Upper lobe of right lung (tissue), 1 donor: ENCODE results near the gene RASSF5. TPM values are rescaled to one million over a fixed set of nuclear protein-coding genes. Genes with fewer than 3 reads are reported as not detected.

Experiments
- ATAC-seq: fragments of 200-7000 bp; cut with Tn5 transposase; one replicate; pipeline ENCODE4 v1.9.1; 2020; ENCODE audit warnings: mild to moderate bottlenecking, moderate library complexity
- DNase-seq: peaks from one replicate; pipeline ENCODE4 v3.0.0-alpha.2; 2020
- H3K27ac ChIP-seq: fragments of 200-600 bp; one replicate; pipeline ENCODE4 v1.8.0; 2022
- H3K27me3 ChIP-seq: fragments of 200-600 bp; one replicate; pipeline ENCODE4 v1.8.0; 2022; ENCODE audit warnings: mild to moderate bottlenecking
- H3K36me3 ChIP-seq: fragments of 200-600 bp; one replicate; pipeline ENCODE4 v1.8.0; 2022
- H3K4me1 ChIP-seq: fragments of 200-600 bp; one replicate; pipeline ENCODE4 v1.8.0; 2022
- H3K4me3 ChIP-seq: fragments of 200-600 bp; one replicate; pipeline ENCODE4 v1.8.0; 2022; ENCODE audit warnings: mild to moderate bottlenecking
- H3K9me3 ChIP-seq: fragments of 200-600 bp; one replicate; pipeline ENCODE4 v1.8.0; 2022
- CTCF ChIP-seq: fragments of 200-600 bp; IDR thresholded peaks from one replicate; pipeline ENCODE4 v1.8.0; 2022; ENCODE audit warnings: antibody characterized with exemption
- intact Hi-C: fragments of 100-400 bp; cut with DNase I; formaldehyde crosslinking; loops from one replicate; pipeline ENCODE4 v1.11.0; 2022
- total RNA-seq: library from RNA; stranded (reverse); fragmentation: NEBNext Ultra II Directional; extraction: Animal tissue kit (Norgen Biotek cat#: 25700); gene quantifications from one replicate; pipeline ENCODE4 v1.2.1, GENCODE V29; 2021
- donor health status: DM: no; HTN: yes; CAD: no; lungs with severe emphysema.

The RASSF5 gene
- total RNA-seq, 1 donor from 2014 or later, result 37.6 TPM

GRCh38 chr1:206568779-206569352 is 61.5 kb downstream of the RASSF5 start:
- H3K27me3 ChIP-seq, result no peaks in the 10 kb centered on the region
- no peak for TF ChIP-seq CTCF
- ATAC-seq (no peak), DNase-seq (no peak)
- intact Hi-C loops, result no loop called here
- no peak overlapping the region for H3K27ac ChIP-seq
- H3K4me3 ChIP-seq, result no peak overlapping the region
- peaks cover 5% of the 10 kb centered on the region for H3K36me3 ChIP-seq
- peaks cover 20% of the 10 kb centered on the region for H3K4me1 ChIP-seq
- H3K9me3 ChIP-seq, result no peaks in the 10 kb centered on the region

- H3K36me3 ChIP-seq, result peaks cover 5% of the 10 kb centered on the region
- peaks cover 24% of the 10 kb centered on the region for H3K4me1 ChIP-seq
- intact Hi-C loops, result no loop called here
- no peaks in the 10 kb centered on the region for H3K27me3 ChIP-seq
- ATAC-seq (no peak), DNase-seq (no peak)
- no peak for TF ChIP-seq CTCF
- H3K9me3 ChIP-seq, result no peaks in the 10 kb centered on the region
- H3K27ac ChIP-seq, result no peak overlapping the region
- H3K4me3 ChIP-seq, result no peak overlapping the region
Measured at GRCh38 chr1:206569556-206569955, 62.2 kb downstream of the RASSF5 start.

- Histone ChIP-seq H3K4me1 (peaks cover 34% of the 10 kb centered on the region), H3K9me3 (no peaks in the 10 kb centered on the region), H3K27ac (no peak overlapping the region), H3K27me3 (no peaks in the 10 kb centered on the region), H3K4me3 (no peak overlapping the region), H3K36me3 (peaks cover 5% of the 10 kb centered on the region)
- no peak for TF ChIP-seq CTCF
- ATAC-seq (no peak), DNase-seq (no peak)
- intact Hi-C loops, result no loop called here
Measured at GRCh38 chr1:206570529-206570928, 63.2 kb downstream of the RASSF5 start.

GRCh38 chr1:206572835-206573234 is 65.5 kb downstream of the RASSF5 start:
- peaks cover 57% of the 10 kb centered on the region for H3K4me1 ChIP-seq
- H3K9me3 ChIP-seq, result no peaks in the 10 kb centered on the region
- peaks cover 5% of the 10 kb centered on the region for H3K36me3 ChIP-seq
- intact Hi-C loops, result no loop called here
- no peaks in the 10 kb centered on the region for H3K27me3 ChIP-seq
- DNase-seq (no peak), ATAC-seq (no peak)
- H3K27ac ChIP-seq, result no peak overlapping the region
- no peak for TF ChIP-seq CTCF
- H3K4me3 ChIP-seq, result no peak overlapping the region

GRCh38 chr1:206573319-206573718 is 66.0 kb downstream of the RASSF5 start:
- no peak for DNase-seq
- no peak overlapping the region for H3K27ac ChIP-seq
- no peaks in the 10 kb centered on the region for H3K9me3 ChIP-seq

More at GRCh38 chr1:206573319-206573718, 66.0 kb downstream of the RASSF5 start:
- Histone ChIP-seq H3K36me3 (peaks cover 5% of the 10 kb centered on the region), H3K4me3 (no peak overlapping the region), H3K4me1 (peaks cover 58% of the 10 kb centered on the region), H3K27me3 (no peaks in the 10 kb centered on the region)
- ATAC-seq, result peak; percentile 32
- TF ChIP-seq CTCF, result no peak
- intact Hi-C loops, result no loop called here
